ENCODE results near the gene MYPOP. TPM values are rescaled to one million over a fixed set of nuclear protein-coding genes. Genes with fewer than 3 reads are reported as not detected.
"Not testable (repeated sequence)": the region's sequence is repeated elsewhere in the genome, so short reads cannot be mapped to it uniquely, and the experiment has no call there.

The MYPOP gene
- total and polyA plus RNA-seq, 4 donors, result 0.70 to 3.0 (median 1.3) TPM

GRCh38 chr19:45899253-45899652 is 3.2 kb downstream of the MYPOP start:
- 91% methylated on average over 7 of the region's 7 CpGs for WGBS
- TF ChIP-seq GABPA (IDR thresholded peaks at IDR 0.05 in 1 of 2, conservative IDR thresholded peaks at IDR 0.05 in 1 of 2), result no peak
- TF ChIP-seq, protein P1, sequence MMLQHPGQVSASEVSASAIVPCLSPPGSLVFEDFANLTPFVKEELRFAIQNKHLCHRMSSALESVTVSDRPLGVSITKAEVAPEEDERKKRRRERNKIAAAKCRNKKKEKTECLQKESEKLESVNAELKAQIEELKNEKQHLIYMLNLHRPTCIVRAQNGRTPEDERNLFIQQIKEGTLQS (IDR thresholded peaks at IDR 0.05), result no peak
- TF ChIP-seq RXRA (IDR thresholded peaks at IDR 0.05), result no peak
- no peak for TF ChIP-seq HNF4G (IDR thresholded peaks at IDR 0.05)
- no peak for TF ChIP-seq CTCF (IDR thresholded peaks at IDR 0.05; ENCODE audit: low read depth, low read length, missing input control)
- TF ChIP-seq FOXA1 (IDR thresholded peaks at IDR 0.05), result no peak
- no peak for TF ChIP-seq RAD21 (IDR thresholded peaks at IDR 0.05)
- no peak for TF ChIP-seq JUND (IDR thresholded peaks at IDR 0.05)
- no peak for TF ChIP-seq FOXA2 (IDR thresholded peaks at IDR 0.05)
- no peak for TF ChIP-seq NR2F2 (IDR thresholded peaks at IDR 0.05)
- TF ChIP-seq TAF1 (conservative IDR thresholded peaks at IDR 0.05), result no peak
- Histone ChIP-seq H3K9ac (ENCODE audit: low read depth in 1 of 2, low read length in 2 of 2) (no peak overlapping the region), H3K9me3 (ENCODE audit: control insufficient read depth in 4 of 4, low read length in 3 of 4) (no peaks in the 10 kb centered on the region), H3K4me3 (ENCODE audit: low read depth in 1 of 3, low read length in 3 of 3) (no peak overlapping the region), H3K36me3 (ENCODE audit: control insufficient read depth in 4 of 4, insufficient read depth in 3 of 4, low read depth in 1 of 4, low read length in 3 of 4) (peaks cover 3 to 10% (median 4%) of the 10 kb centered on the region in 4 donors), H3K4me1 (ENCODE audit: control insufficient read depth in 4 of 4, insufficient read depth in 4 of 4, low read length in 3 of 4) (peaks cover 9 to 27% (median 15%) of the 10 kb centered on the region in 4 donors), H3K27ac (ENCODE audit: low read depth in 1 of 2, low read length in 2 of 2) (no peak overlapping the region), H3K27me3 (ENCODE audit: control insufficient read depth in 4 of 4, insufficient read depth in 4 of 4, low read length in 3 of 4) (no peaks in the 10 kb centered on the region)
- no peak for DNase-seq (ENCODE audit: low spot score)

DNA sequence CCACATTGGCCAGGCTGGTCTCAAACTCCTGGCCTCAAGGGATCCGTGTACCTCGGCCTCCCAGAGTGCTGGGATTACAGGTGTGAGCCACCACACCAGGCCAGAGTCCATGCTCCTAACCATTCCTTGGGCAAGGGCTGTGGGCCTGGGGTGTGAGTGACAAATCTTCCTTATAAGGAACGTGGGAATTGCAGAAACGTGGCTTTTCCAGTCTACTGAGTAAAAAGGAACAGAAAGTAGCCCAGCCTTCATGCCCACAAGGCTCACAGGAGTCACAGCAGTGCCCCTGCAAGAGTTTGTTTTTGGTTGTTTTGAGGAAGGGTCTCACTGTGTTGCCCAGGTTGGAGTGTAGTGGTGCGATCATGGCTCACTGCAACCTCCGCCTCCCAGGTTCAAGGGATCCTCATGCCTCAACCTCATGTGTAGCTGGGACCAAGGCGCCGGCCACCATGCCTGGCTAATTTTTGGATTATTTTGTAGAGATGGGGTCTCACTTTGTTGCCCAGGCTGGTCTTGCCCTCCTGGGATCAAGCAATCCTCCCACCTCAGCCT is 5.1 kb downstream of the MYPOP start:
- H3K4me1 ChIP-seq (ENCODE audit: control insufficient read depth in 4 of 4, insufficient read depth in 4 of 4, low read length in 3 of 4), result peaks cover 8 to 22% (median 10%) of the 10 kb centered on the region in 4 donors
- DNase-seq (ENCODE audit: low spot score), result no peak
- no peaks in the 10 kb centered on the region for H3K9me3 ChIP-seq (ENCODE audit: control insufficient read depth in 4 of 4, low read length in 3 of 4)
- H3K36me3 ChIP-seq (ENCODE audit: control insufficient read depth in 4 of 4, insufficient read depth in 3 of 4, low read depth in 1 of 4, low read length in 3 of 4), result peaks cover 3 to 10% (median 4%) of the 10 kb centered on the region in 4 donors
- no peak overlapping the region for H3K9ac ChIP-seq (ENCODE audit: low read depth in 1 of 2, low read length in 2 of 2)
- no peak overlapping the region for H3K27ac ChIP-seq (ENCODE audit: low read depth in 1 of 2, low read length in 2 of 2)
- TF ChIP-seq CTCF (IDR thresholded peaks at IDR 0.05; ENCODE audit: low read depth, low read length, missing input control) (no peak), EGR1 (IDR thresholded peaks at IDR 0.05; ENCODE audit: low read depth in 2 of 2) (no peak)
- TF ChIP-seq, protein P1 (IDR thresholded peaks at IDR 0.05), result no peak
- TF ChIP-seq, protein P2, sequence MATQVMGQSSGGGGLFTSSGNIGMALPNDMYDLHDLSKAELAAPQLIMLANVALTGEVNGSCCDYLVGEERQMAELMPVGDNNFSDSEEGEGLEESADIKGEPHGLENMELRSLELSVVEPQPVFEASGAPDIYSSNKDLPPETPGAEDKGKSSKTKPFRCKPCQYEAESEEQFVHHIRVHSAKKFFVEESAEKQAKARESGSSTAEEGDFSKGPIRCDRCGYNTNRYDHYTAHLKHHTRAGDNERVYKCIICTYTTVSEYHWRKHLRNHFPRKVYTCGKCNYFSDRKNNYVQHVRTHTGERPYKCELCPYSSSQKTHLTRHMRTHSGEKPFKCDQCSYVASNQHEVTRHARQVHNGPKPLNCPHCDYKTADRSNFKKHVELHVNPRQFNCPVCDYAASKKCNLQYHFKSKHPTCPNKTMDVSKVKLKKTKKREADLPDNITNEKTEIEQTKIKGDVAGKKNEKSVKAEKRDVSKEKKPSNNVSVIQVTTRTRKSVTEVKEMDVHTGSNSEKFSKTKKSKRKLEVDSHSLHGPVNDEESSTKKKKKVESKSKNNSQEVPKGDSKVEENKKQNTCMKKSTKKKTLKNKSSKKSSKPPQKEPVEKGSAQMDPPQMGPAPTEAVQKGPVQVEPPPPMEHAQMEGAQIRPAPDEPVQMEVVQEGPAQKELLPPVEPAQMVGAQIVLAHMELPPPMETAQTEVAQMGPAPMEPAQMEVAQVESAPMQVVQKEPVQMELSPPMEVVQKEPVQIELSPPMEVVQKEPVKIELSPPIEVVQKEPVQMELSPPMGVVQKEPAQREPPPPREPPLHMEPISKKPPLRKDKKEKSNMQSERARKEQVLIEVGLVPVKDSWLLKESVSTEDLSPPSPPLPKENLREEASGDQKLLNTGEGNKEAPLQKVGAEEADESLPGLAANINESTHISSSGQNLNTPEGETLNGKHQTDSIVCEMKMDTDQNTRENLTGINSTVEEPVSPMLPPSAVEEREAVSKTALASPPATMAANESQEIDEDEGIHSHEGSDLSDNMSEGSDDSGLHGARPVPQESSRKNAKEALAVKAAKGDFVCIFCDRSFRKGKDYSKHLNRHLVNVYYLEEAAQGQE (IDR thresholded peaks at IDR 0.05), result no peak
- H3K27me3 ChIP-seq (ENCODE audit: control insufficient read depth in 4 of 4, insufficient read depth in 4 of 4, low read length in 3 of 4), result no peaks in the 10 kb centered on the region
- 95% methylated on average over 8 of the region's 8 CpGs for WGBS
- no peak overlapping the region for H3K4me3 ChIP-seq (ENCODE audit: low read depth in 1 of 3, low read length in 3 of 3)

DNA sequence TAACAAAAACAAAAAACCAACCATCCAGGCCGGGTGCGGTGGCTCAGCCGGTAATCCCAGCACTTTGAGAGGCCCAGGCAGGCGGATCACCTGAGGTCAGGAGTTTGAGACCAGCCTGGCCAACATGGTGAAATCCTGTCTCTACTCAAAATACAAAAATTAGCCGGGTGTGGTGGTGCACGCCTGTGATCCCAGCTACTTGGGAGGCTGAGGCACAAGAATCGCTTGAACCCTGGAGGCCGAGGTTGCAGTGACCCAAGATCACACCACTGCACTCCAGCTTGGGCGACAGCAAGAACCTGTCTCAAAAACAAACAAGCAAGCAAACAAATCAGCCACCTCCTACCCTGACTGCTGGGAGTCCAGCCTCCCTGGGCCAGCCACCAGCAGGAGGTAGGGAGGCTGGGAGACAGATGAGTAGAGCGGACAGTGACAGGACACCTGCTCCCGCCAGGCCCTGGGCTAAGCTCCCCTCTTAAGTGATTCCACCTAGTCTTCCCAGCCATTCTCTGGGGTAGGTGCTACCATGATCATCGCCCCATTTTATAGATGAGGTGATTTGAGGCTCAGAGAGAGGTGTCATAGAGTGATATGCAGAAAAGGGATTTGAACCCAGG is 6.3 kb downstream of the MYPOP start:
- not testable (repeated sequence) for DNase-seq (ENCODE audit: low spot score); H3K27ac ChIP-seq (ENCODE audit: low read depth in 1 of 2, low read length in 2 of 2); H3K9me3 ChIP-seq (ENCODE audit: control insufficient read depth in 4 of 4, low read length in 3 of 4); H3K9ac ChIP-seq (ENCODE audit: low read depth in 1 of 2, low read length in 2 of 2); H3K4me3 ChIP-seq (ENCODE audit: low read depth in 1 of 3, low read length in 3 of 3); H3K27me3 ChIP-seq (ENCODE audit: control insufficient read depth in 4 of 4, insufficient read depth in 4 of 4, low read length in 3 of 4); H3K36me3 ChIP-seq (ENCODE audit: control insufficient read depth in 4 of 4, insufficient read depth in 3 of 4, low read depth in 1 of 4, low read length in 3 of 4)
- 95% methylated on average over 12 of the region's 12 CpGs for WGBS
- H3K4me1 ChIP-seq (ENCODE audit: control insufficient read depth in 4 of 4, insufficient read depth in 4 of 4, low read length in 3 of 4), result peaks cover 4 to 11% (median 6%) of the 10 kb centered on the region in 4 donors
